ENCODE data around the gene PET117.
"Not testable (repeated sequence)": the region's sequence is repeated elsewhere in the genome, so short reads cannot be mapped to it uniquely, and the experiment has no call there.

Gene PET117

DNA sequence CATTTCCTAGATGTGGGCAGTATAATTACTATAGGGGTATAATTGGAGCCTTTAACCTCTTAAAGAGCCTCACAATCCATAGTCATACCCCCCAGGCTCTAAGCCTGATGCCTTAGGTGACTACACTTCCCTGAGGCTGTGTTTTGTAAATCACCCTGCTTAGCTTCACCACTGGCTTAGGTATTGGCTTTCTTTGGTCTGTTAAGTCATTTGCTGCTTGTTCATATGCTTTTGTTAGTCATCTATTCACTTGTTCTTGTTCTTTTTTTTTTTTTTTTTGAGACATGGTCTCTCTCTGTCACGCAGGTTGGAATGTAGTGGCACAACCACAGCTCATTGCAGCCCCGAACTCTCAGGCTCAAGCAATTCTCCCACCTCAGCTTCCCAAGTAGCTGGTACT lies 26.7 kb downstream of the PET117 start:
- peak; percentile 0 for DNase-seq (ENCODE audit: low read depth)

DNA sequence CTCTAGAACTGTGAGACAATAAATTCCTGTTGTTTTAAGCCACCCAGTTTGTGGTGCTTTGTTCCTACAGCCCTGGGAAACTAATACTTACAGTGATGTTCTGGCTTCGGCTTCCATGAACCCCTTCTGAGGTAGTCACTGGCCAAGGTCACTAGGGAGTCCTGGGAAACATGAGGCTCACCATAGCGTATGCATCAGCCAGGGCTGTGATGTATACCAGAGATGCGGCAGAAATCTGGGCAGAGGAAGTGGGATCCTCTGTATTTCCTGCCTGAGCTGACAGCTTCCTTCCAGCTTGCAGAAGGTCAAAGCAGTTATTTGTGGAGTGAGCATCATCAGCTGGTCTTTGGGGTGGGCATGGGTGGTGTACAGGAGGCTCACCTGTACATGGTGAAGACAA lies 27.9 kb downstream of the PET117 start:
- no peak for DNase-seq (ENCODE audit: low read depth)

- no peak for DNase-seq (ENCODE audit: low read depth)
Measured at GRCh38 chr20:18166241-18166881, 28.7 kb downstream of the PET117 start.

- no peak for DNase-seq (ENCODE audit: low read depth)
Measured at GRCh38 chr20:18166950-18167349, 29.3 kb downstream of the PET117 start.

DNA sequence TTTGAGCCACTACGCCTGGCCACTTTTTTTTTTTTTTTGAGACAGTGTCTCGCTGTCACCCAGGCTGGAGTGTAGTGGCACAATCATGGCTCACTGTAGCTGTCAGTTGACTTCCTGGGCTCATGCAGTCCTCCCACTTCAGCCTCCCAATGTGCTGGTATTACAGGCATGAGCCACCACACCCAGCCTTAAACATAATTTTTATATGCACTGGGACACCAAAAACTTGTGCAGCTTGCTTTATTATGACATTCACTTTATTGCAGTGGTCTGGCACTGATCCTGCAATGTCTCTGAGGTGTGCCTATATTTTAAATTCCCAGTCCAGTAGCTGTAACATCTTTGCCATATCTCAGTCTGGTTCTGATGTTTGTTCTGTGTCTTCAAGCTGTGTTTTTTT lies 34.7 kb downstream of the PET117 start:
- DNase-seq (ENCODE audit: low read depth) = no peak

DNA sequence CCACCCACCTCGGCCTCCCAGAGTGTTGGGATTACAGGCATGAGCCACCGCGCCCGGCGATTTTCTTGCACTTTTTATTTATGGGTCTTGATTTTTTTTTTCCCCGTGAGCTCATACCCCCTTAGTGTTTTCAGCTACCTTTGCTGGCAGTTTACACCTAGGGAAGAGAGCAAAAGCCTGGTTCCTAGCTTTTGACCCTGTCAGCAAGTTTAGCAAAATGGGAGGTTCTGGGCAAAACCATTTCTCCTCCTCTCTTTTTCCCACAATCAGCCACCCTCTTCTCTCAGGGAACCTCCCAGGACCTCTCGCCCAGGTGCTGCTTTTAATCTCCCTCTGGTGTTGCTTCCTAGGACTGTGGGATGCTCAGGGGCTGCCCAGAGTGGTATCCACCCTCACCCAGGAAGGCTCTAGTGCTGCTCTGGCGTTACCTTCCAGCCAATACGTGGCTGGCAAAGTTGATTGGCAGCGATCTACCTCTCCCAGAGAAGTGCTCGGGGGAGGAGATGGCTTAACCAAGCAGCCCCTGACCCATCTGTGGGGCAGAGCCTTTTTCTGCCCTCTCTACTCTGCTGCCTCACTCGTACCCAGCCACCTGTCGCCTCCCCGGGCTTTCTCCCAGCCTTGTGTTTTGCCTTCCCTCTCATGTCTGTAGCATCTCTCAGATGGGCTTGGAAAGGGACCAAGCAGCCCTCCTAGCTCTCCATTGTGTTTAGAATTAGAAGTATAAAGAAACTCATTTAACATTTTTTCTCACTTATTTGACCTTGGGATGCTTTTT lies 37.4 kb downstream of the PET117 start:
- no peak for DNase-seq (ENCODE audit: low read depth)

DNA sequence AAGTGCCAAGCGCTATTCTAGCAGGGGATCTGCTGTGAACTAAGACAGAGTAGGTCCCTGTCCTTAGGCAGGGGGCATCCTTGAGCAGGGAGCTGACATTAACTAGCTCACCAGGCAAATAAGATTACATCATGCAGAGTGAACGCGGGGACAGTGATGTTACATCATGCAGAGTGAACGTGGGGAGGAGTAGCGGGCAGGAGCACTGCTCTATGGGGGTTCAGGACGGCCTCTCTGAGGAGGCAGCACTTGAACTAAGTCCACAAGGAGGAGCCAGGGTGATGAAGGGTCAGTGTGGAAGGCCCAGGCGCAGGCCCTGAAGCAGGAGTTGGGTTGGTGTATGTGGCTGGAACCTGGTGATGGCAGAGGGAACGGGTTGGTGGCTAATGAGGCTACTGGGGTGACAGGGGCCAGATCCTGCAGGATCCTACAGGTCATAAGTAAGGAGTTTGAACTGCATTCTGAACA lies 38.7 kb downstream of the PET117 start:
- DNase-seq (ENCODE audit: low read depth) = no peak

DNA sequence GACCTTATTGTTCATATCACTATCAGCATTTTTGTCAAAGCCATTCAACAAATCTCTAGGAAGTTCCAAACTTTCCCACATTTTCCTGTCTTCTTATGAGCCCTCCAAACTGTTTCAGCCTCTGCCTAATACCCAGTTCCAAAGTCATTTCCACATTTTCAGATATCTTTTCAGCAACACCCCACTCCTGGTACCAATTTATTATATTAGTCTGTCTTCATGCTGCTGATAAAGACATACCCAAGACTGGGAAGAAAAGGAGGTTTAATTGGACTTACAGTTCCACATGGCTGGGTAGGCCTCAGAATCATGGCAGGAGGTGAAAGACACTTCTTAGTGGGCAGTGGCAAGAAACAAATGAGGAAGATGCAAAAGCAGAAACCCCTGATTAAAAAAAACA lies 42.7 kb downstream of the PET117 start:
- not testable (repeated sequence) for DNase-seq (ENCODE audit: low read depth)

DNA sequence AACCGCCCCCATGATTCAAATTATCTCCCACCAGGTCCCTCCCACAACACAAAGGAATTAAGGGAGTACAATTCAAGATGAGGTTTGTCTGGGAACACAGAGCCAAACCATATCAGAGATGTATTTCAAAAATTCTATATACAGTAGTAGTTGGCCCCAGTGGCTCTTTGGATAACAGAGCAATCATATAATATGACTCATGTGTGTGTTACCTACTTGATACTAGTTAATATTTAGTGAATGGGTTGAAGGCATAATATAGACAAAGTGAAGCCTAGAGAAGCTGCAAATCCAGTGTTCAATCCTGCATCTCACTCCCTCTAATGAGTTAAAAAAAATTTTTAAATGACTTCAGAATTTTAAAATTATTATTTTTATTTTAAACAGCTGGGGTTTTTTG lies 43.2 kb downstream of the PET117 start:
- no peak for DNase-seq (ENCODE audit: low read depth)

DNA sequence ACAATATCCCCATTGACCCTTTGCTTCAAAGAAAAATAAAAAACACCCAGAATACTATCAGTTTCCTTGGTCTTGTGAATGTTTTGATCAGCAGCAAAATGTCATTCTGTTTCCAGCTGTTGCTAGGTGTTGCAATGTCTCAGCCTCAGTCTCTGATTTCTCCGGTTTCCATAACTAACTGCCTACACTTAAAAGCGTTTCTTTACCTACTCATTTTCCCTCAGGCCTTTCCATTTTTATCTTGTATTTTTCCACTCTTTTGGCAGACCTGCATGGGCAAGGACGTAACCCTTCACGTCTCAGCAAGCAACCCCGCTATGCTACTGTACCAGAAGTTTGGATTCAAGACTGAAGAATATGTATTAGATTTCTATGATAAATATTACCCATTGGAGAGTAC lies 49.4 kb downstream of the PET117 start:
- DNase-seq (ENCODE audit: low read depth) = no peak

GRCh38 chr20:18188434-18188833 lies 50.8 kb downstream of the PET117 start:
- DNase-seq (ENCODE audit: low read depth) = no peak

DNA sequence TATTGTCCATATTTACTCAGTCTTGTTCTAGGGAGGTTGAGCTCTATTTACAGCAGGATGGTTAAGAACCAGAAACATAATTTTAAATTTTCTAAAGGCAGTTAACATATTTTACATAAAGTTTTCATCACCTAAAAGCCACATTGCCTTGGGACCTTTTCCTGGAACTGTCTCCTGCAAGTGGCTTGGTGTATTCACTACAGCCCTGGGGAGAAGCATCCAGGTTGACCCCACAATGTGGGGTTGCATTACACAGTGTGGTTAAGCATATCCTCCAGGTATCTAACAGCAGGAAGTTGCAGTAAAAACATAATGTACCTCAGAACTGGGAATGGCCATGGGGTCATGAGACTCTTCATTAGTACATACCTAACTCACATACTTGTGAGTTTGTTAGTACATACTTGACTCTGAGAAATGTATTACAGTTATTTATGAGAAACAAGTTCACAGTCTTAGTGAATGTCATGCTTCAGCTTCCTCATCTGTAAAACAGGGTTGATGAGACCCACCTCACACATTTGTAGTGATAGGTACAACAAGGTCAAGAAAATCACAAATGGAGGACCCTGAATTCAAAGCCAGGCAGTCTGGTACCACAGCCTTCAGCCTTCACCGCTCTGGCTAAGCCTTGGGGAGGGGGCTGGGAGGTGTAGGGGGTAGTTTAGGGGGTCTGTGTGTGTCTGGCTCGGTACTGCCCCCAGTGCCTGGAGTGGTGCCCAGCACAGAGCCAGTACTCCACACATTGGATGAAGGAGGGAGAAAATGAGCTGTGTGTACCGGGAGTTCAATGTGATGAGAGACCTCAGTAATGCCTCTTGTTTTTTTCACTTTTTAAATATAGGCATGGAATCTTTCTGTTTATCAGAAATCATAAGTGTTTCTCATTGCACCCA lies 52.9 kb downstream of the PET117 start:
- no peak for DNase-seq (ENCODE audit: low read depth)

GRCh38 chr20:18191306-18191705 lies 53.6 kb downstream of the PET117 start:
- no peak for DNase-seq (ENCODE audit: low read depth)
